Keratinocyte (primary cell): ENCODE results near the gene COMMD6. TPM values are rescaled to one million over a fixed set of nuclear protein-coding genes. Genes with fewer than 3 reads are reported as not detected.

Source experiments
- DNase-seq: peaks from one replicate; pipeline ENCODE4 v3.0.0-alpha.2; 2011; ENCODE audit warnings: low read depth, missing footprints, low spot score
- FAIRE-seq: peaks from 2 replicates; lab custom pipeline; 2011; peaks lifted over from hg19 to GRCh38; lab: Jason Lieb, UNC
- H2AFZ ChIP-seq: 2 replicates; pipeline ENCODE4 v1.6.0; 2012; ENCODE audit warnings: low read length, control low read depth, inconsistent platforms; ENCODE audit not compliant: control insufficient read depth
- H3K27ac ChIP-seq: 2 replicates; pipeline ENCODE4 v1.5.1; 2011; ENCODE audit warnings: low read length; ENCODE audit not compliant: control insufficient read depth, insufficient read depth
- H3K27me3 ChIP-seq: 3 replicates; pipeline ENCODE4 v1.6.0; 2011; ENCODE audit warnings: low read length; ENCODE audit not compliant: control insufficient read depth, insufficient read depth; ENCODE audit errors: extremely low read depth
- H3K36me3 ChIP-seq, 2 experiments: 2 replicates in 1 of 2; 3 replicates in 1 of 2; pipeline ENCODE4 v1.5.1; 2011; ENCODE audit warnings: low read length in 2 of 2, mild to moderate bottlenecking in 1 of 2; ENCODE audit not compliant: control insufficient read depth in 2 of 2, insufficient read depth in 2 of 2; ENCODE audit errors: extremely low read depth in 1 of 2
- H3K4me1 ChIP-seq: 3 replicates; pipeline ENCODE4 v1.5.1; 2011; ENCODE audit warnings: low read length; ENCODE audit not compliant: control insufficient read depth, insufficient read depth; ENCODE audit errors: extremely low read depth
- H3K4me2 ChIP-seq: 3 replicates; pipeline ENCODE4 v1.6.0; 2011; ENCODE audit warnings: low read depth, low read length; ENCODE audit not compliant: control insufficient read depth, insufficient read depth; ENCODE audit errors: extremely low read depth
- H3K4me3 ChIP-seq, 3 experiments: fragments of 200-600 bp in 1 of 3; sonication (generic) in 1 of 3; 2 replicates in 2 of 3; 3 replicates in 1 of 3; pipeline ENCODE4 v1.5.1; 2011 to 2016; ENCODE audit warnings: low read length in 3 of 3, mild to moderate bottlenecking in 3 of 3, control low read depth in 2 of 3, inconsistent platforms in 1 of 3, low read depth in 1 of 3, mixed read lengths in 1 of 3, mixed run types in 1 of 3, moderate library complexity in 1 of 3; ENCODE audit not compliant: control insufficient read depth in 2 of 3, insufficient read depth in 2 of 3; ENCODE audit errors: extremely low read depth in 1 of 3
- H3K79me2 ChIP-seq: 2 replicates; pipeline ENCODE4 v1.6.0; 2012; ENCODE audit warnings: low read length; ENCODE audit not compliant: control insufficient read depth, insufficient read depth
- H3K9ac ChIP-seq: 3 replicates; pipeline ENCODE4 v1.6.0; 2011; ENCODE audit warnings: low read length; ENCODE audit not compliant: control insufficient read depth, insufficient read depth; ENCODE audit errors: extremely low read depth
- H3K9me1 ChIP-seq: 3 replicates; pipeline ENCODE4 v1.6.0; 2011; ENCODE audit warnings: low read length; ENCODE audit not compliant: control insufficient read depth, insufficient read depth; ENCODE audit errors: extremely low read depth
- H3K9me3 ChIP-seq: 2 replicates; pipeline ENCODE4 v1.5.1; 2012; ENCODE audit warnings: low read depth, low read length; ENCODE audit not compliant: control insufficient read depth
- H4K20me1 ChIP-seq: 3 replicates; pipeline ENCODE4 v1.6.0; 2011; ENCODE audit warnings: low read length; ENCODE audit not compliant: control insufficient read depth, insufficient read depth; ENCODE audit errors: extremely low read depth
- CTCF ChIP-seq, 3 experiments: IDR thresholded peaks in 1 of 3; conservative IDR thresholded peaks in 1 of 3; optimal IDR thresholded peaks in 1 of 3; 2 replicates in 2 of 3; 3 replicates in 1 of 3; pipeline versions ENCODE3 to v1.5.1; 2011; ENCODE audit warnings: low read length in 3 of 3, mild to moderate bottlenecking in 3 of 3, moderate library complexity in 2 of 3, control low read depth in 1 of 3, inconsistent platforms in 1 of 3; ENCODE audit not compliant: insufficient read depth in 2 of 3; ENCODE audit errors: extremely low read depth in 1 of 3
- EZH2 ChIP-seq: IDR thresholded peaks from one replicate; pipeline ENCODE4 v1.6.1; 2012; ENCODE audit warnings: inconsistent platforms, mild to moderate bottlenecking, low read length, moderate library complexity
- dilution Hi-C: fragments of 300-500 bp; cut with MboI; formaldehyde crosslinking; loops from one replicate; pipeline ENCODE4 v1.7.0; 2020; ENCODE audit warnings: low sequenced_read_pairs; ENCODE audit not compliant: extremely low pct_ligation_motif_present
- polyA plus RNA-seq, 5 experiments: library from polyadenylated mRNA; depleted of rRNA in 3 of 5; stranded (reverse) in 3 of 5; stranded (forward) in 1 of 5; unstranded in 1 of 5; fragments of >200 nt; gene quantifications; 1 replicate in 1 of 5; 2 replicates in 3 of 5; 3 replicates in 1 of 5; pipeline versions ENCODE4 v1.2.1 to v1.2.3, GENCODE V29; 2011 to 2012; ENCODE audit warnings: missing spikeins in 2 of 5, low read depth in 1 of 5, low replicate concordance in 1 of 5

The COMMD6 gene
- polyA plus RNA-seq, 1 donor (not counting 4 experiments of a cell fraction or from before 2014, with no cell fraction given) = 403 TPM

- no peaks in the 10 kb centered on the region for H3K9me1 ChIP-seq
- peaks cover 7% of the 10 kb centered on the region for H3K4me1 ChIP-seq
- H3K4me2 ChIP-seq = no peak overlapping the region
- no peaks in the 10 kb centered on the region for H3K9me3 ChIP-seq
- no peak overlapping the region for H3K27ac ChIP-seq
- no peak overlapping the region for H3K9ac ChIP-seq
- DNase-seq = no peak
- dilution Hi-C loops = no loop called here
- no peaks in the 10 kb centered on the region for H3K27me3 ChIP-seq
- H3K4me3 ChIP-seq = no peak overlapping the region
- H2AFZ ChIP-seq = no peak overlapping the region
- no peaks in the 10 kb centered on the region for H3K79me2 ChIP-seq
- TF ChIP-seq CTCF (optimal IDR thresholded peaks at IDR 0.05 in 1 of 3, IDR thresholded peaks at IDR 0.05 in 1 of 3, conservative IDR thresholded peaks at IDR 0.05 in 1 of 3; ENCODE audit: extremely low read depth in 1 of 3, insufficient read depth in 2 of 3, low read length in 3 of 3) = no peak
- no peak for TF ChIP-seq EZH2
- no peaks in the 10 kb centered on the region for H3K36me3 ChIP-seq
- no peaks in the 10 kb centered on the region for H4K20me1 ChIP-seq
- no peak for FAIRE-seq
Measured at GRCh38 chr13:75491376-75491775, 46.3 kb downstream of the COMMD6 start.

DNA sequence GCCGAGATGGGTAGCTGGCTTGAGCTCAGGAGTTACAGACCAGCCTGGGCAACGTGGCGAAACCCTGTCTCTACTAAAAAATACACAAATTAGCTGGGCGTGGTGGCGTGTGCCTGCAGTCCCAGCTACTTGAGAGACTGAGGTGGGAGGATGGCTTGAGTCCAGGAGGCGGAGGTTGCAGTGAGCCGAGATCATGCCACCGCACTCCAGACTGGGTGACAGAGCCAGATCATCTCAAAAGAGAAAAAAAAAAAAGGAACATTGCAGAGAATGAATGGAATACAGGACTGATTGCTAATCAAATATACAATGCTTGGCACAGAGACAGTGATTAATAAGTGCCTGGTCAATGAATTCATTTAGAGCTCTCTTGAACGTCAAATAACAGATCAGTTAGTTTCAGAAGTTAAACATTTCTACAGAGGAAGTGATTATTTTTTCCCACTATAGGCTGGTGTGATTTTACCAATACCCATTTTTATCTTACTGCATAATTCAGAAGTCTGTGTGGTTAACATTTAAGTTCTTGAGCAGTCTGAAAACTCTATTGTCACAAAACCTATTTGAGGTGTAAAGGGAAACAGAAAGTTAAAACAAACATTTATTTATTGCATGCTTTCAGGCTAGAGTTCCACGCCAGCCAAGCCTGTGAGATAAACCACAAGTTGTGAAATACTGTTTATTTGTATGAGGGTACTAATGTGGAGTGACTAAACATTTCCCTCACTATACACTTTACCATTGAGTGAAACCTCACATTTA, 48.0 kb downstream of the COMMD6 start:
- Histone ChIP-seq H3K27me3 (no peaks in the 10 kb centered on the region), H3K27ac (no peak overlapping the region), H3K4me2 (peak overlapping the region; percentile 61), H3K4me3 (peak overlapping the region in 2 of 3 experiments; percentile 29 to 33), H3K4me1 (peaks cover 16% of the 10 kb centered on the region), H3K36me3 (no peaks in the 10 kb centered on the region), H4K20me1 (no peaks in the 10 kb centered on the region), H3K79me2 (no peaks in the 10 kb centered on the region), H3K9me1 (no peaks in the 10 kb centered on the region), H2AFZ (peak overlapping the region; percentile 76), H3K9ac (no peak overlapping the region), H3K9me3 (no peaks in the 10 kb centered on the region)
- TF ChIP-seq CTCF (optimal IDR thresholded peaks at IDR 0.05 in 1 of 3, IDR thresholded peaks at IDR 0.05 in 1 of 3, conservative IDR thresholded peaks at IDR 0.05 in 1 of 3; ENCODE audit: extremely low read depth in 1 of 3, insufficient read depth in 2 of 3, low read length in 3 of 3) = no peak
- TF ChIP-seq EZH2 = no peak
- dilution Hi-C loops = no loop called here
- peak; percentile 17 for FAIRE-seq
- DNase-seq = no peak
